DLD1 (cell line): ENCODE measurements around the gene GP1BB.
"Not testable (repeated sequence)": the region's sequence is repeated elsewhere in the genome, so short reads cannot be mapped to it uniquely, and the experiment has no call there.

Experiments used
- in situ Hi-C: cut with HindIII; loops from 2 replicates; pipeline ENCODE4 v1.10.0; 2017; ENCODE audit warnings: low sequenced_read_pairs

The GP1BB gene

DNA sequence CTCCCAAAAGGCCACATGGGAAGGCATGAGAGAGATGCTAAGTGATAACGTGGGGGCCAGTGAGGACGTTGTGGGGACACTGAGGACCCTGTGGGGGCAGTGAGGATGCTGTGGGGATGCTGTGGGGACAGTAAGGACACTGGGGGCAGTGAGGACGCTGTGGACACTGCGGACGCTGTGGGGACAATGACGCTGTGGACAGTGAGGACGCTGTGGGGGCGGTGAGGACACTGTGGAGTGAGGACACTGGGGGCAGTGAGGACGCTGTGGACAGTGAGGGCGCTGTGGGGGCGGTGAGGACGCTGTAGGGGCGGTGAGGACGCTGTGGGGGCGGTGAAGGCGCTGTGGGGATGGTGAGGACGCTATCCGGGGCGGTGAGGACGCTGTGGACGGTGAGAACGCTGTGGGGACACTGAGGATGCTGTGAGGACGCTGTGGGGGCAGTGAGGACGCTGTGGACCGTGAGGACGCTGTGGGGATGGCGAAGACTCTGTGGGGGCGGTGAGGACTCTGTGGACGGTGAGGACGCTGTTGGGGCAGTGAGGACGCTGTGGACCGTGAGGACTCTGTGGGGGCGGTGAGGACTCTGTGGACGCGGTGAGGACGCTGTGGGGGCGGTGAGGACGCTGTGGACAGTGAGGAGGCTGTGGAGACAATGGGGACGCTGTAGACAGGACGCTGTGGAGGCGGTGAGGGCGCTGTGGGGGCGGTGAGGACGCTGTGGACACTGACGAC is 1.8 kb downstream of the GP1BB start:
- in situ Hi-C loops = no loop called here

DNA sequence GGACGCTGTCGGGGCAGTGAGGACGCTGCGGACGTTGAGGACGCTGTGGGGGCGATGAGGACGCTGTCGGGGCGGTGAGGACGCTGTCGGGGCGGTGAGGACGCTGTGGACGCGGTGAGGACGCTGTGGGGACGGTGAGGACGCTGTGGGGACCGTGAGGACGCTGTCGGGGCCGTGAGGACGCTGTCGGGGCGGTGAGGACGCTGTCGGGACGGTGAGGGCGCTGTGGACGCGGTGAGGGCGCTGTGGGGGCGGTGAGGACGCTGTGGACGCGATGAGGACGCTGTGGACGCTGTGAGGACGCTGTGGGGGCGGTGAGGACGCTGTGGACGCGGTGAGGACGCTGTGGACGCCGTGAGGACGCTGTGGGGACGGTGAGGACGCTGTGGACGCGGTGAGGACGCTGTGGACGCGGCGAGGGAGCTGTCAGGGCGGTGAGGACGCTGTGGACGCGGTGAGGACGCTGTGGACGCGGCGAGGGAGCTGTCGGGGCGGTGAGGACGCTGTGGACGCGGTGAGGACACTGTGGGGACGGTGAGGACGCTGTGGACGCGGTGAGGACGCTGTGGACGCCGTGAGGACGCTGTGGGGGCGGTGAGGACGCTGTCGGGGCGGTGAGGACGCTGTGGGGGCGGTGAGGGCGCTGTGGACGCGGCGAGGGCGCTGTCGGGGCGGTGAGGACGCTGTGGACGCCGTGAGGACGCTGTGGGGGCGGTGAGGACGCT is 2.9 kb downstream of the GP1BB start:
- in situ Hi-C loops = not testable (repeated sequence)

DNA sequence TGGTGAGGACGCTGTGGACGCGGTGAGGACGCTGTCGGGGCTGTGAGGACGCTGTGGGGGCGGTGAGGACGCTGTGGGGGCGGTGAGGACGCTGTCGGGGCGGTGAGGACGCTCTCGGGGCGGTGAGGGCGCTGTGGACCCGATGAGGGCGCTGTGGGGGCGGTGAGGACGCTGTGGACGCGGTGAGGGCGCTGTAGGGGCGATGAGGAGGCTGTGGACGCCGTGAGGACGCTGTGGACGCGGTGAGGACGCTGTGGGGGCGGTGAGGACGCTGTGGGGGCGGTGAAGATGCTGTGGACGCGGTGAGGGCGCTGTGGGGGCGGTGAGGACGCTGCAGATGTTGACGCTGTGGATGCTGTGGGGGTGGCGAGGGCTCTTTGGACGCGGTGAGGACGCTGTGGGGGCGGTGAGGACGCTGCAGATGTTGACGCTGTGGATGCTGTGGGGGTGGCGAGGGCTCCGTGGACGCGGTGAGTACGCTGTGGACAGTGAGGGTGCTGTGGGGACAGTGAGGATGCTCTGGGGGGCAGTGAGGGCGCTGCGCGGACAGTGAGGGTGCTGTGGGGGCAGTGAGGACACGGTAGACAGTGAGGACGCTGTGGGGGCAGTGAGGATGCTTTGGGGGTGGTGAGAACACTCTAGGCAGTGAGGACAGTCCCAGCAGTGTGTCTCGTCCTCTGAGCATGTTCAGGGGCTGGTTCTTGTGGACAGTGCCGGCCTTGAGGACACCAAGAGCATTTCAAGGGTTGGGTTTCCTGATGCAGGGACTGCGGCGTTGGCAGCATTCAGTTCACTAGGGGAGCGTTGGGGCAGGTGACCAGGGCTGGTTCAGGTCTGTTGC is 4.2 kb downstream of the GP1BB start:
- in situ Hi-C loops = no loop called here

DNA sequence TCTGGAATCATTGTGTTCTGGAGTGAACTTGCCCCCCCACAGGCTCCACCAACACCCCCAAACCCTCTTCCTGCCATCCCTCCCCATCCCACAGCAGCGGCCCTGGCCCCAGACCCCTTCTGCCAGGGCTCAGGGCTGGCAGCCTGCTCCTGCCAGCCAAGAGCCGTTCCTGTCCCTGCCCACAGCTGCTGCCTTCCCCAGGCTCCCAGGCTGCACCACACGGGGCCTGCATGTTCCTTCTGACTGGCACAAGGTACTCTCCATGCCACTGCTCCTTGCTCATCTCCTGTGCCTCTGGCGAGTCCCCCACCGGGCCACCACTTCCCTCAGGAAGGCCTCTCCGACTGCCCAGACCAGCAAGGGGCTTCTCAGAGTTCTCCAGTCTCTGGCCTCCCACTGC is 4.9 kb downstream of the GP1BB start:
- in situ Hi-C loops = no loop called here

DNA sequence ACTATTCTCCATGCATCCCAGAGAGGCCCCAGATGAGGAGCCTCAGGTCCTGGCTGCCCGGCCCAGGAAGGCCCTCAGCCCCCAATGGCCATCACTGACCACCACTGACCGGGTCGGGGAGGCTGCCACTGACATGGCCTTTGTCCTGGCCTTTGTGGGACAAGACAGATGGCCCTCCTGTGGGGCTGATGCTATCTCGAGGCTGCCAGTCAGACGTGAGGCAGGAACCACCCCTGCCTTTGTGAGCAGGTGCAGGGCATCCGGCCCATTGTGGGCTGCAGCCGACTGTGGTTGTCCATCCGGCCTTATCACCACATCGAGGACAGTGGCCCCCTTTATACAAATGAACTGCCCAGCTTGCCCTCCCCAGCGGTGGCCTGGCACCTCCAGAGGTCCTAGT is 5.5 kb downstream of the GP1BB start:
- in situ Hi-C loops = no loop called here

DNA sequence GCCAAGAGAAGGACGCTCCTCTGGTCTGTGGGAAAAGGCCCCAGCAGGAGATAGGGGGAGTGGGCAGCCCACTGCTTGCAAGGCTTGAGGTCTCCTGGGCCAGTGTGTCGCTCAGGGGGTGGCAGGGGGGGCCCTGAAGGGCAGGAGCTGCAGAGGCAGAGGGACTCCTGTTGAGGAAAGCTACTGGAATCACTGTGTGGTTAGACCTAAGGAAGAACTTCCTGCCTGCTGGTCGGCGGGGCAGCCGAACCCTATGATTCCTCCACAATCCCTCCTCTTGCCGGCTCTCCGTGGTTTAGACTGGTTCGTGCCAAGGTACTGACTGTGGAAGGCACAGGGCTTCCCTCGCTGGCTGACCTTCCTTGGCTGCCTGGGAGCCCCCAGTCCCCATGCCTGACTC is 6.2 kb downstream of the GP1BB start:
- in situ Hi-C loops = no loop called here

DNA sequence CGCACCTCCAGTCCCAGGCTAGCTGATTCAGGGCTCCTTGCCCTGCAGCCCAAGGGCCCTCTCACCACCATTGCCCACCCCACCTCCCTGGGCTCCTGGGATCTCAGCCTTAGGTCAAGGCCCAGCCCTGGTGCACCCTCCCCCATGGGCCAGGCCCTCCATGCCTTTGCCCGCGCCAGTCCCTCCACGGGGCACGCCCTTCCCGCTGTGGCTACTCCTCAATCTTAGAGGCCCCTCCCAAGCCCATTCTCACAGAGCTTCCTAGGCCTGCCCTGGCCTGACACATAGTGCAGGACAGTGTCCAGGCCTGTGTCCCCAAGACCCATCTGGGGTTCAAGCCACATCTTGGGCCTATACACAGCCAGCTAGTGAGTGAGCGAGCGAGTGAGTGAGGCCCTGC is 6.9 kb downstream of the GP1BB start:
- in situ Hi-C loops = no loop called here

DNA sequence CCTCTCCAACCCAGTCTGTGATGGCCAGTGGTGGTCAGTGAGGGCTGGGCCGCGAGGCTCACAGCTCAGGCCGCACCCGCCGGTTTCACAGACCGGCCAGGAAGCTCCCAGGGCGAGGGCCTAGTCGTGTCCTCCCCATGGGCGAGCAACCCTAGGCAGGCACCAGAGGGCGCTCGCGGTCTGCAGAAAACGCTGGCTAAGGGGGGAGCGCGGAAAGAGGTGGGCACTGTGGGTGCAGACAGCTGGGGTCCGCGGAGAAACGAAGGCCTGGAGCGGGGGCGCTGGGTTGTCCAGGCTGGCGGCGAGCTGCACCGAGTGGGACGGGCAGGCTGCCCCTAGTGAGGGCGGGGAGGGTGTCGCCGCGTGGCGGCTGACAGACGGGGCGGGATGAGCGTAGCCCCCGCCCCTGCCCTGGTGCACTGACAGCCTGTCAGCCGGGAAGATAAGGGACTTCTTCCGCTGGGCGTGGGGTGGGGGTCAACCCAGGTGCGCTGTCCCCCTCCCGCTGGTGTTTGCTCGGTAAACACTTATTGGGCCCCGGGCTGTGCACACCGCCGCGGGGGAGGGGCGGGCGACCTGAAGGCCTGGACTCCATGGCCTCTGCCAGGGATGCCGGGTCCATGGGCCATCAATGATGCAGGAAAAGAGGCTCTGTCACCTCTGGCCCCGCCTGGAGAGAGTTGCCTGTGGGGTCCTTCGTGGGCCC is 7.5 kb downstream of the GP1BB start:
- in situ Hi-C loops = no loop called here

DNA sequence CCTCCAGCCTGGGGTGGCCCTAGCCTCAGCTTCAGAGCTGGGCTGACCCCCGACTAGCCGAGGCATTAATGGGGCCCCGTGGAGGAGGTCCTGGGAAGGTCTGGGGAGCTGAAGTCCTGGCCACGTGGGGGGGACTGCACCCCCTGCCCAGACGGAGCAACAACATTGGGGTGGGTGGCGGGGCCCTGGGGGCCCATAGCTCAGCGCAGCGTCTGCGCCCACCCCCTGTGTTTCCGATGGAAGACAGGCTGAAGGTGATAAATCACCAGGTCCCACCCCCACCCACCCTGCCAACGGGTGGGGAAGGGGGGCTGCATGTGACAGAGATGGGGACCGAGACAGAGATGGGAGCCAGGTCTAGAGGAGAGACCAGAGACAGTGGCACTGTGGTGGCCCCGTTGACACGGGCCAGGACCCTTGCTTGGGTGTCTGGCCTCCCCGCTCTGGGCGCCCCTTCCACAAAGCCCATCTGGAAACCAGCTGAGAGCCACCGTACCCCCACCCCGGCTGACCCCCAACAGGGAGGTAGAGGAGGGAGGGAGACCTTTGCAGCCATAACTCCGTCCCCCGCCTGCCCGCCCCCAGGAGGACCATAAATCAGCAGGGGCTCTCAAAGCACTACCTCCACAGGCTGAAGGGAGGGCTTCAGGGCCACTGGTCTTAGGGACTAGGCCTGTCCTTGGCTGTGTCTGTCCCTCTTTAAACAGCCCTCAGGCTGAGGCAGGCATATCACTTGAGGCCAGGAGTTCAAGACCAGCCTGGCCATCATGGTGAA is 8.2 kb downstream of the GP1BB start:
- in situ Hi-C loops = no loop called here

DNA sequence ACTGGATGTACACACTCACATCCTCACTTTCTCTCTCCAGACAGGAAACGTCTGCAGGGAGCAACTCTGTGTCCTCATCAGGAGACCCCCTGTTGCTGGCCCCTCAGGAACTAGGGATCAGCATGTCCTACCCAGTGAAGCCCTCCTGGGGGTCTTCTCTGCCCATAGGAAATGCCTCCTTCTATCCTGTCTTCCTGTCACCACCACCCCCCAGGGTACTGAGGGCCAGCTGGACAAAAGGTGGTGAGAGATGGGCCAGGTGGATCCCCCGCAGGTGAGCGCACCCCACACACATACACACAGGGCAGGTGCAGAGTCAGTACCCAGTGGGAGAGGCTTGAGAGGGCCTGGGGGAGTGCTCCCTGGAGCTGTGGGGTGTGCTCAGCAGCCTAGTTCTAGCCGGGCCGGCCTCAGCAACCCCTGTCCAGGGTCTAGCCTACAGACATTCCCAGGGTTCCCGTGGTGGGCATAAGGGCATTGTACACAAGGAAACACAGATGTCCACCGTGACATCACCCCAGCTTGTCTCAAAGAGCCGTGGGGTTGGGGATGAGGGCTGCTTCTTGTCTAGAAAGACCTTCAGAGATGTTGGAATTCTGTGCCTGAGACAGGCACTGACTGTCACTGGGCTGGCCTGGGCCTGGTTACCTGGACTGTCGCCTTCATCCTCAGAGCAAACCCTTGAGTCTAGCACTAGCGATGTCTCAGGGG is 9.2 kb downstream of the GP1BB start:
- in situ Hi-C loops = no loop called here

DNA sequence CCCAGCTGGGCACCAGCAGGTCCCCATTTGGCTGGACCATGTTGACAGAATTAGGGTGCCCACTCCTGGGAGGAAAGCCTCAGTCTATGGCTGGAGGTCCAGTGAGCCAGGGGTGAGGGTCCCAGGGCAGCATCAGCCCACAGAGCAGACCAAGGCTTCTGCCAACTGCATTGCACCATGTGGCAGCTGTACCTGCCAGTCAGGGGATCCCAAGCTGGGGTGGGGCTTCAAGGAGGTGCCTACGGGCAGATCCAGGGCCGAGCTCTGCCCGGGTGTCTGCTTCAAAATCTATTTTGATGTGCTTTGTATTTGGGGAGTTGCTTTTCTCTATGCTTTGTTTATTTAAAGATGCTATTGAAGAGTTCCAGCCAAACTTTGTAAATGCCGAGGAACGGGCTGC is 10.4 kb downstream of the GP1BB start:
- in situ Hi-C loops = no loop called here

DNA sequence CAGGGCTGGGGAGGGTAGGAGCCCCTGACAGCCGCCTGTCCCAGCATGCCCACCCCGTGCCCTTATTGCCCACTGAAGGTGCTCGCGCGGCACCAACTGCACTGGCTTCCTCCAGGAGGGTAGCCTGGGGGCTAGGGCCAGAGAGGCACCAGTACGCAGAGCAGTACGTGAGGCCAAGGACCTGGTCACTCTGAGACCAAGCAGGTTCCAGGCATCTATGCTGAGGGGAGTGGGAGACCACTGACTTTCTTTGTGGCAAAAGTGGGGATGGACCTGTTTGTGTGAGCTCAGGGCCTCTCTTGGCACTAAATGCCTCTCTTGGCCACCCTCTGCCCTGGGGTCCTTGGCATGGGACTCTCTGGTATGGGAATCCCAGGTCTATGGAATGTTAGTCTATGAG is 10.8 kb downstream of the GP1BB start:
- in situ Hi-C loops = no loop called here

DNA sequence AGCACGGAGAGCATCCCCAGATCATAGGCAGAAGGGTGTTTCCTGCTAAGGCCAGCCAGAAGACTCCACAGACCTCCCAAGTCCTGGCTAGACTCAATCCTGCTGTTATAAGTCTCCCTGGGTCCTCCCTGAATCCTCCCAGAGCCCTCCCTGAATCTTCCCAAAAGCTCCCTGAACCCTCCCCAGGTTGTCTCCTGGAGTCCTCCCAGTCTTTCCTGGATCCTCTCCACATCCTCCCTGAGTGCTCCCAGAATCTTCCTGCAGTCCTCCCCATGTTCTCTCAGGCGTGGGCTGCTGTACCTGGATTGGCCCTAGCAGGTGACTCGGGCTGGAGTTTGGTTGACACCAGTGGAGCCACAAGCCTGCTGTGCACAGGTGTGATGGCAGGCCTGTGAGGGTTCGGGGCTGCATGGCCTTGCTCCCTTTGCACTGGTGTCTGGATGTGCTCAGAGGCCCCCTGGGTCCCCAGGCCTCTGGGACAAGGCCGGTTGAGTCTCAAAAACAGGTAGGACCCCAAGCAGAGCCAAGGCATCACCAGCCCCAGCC is 11.6 kb downstream of the GP1BB start:
- in situ Hi-C loops = no loop called here

DNA sequence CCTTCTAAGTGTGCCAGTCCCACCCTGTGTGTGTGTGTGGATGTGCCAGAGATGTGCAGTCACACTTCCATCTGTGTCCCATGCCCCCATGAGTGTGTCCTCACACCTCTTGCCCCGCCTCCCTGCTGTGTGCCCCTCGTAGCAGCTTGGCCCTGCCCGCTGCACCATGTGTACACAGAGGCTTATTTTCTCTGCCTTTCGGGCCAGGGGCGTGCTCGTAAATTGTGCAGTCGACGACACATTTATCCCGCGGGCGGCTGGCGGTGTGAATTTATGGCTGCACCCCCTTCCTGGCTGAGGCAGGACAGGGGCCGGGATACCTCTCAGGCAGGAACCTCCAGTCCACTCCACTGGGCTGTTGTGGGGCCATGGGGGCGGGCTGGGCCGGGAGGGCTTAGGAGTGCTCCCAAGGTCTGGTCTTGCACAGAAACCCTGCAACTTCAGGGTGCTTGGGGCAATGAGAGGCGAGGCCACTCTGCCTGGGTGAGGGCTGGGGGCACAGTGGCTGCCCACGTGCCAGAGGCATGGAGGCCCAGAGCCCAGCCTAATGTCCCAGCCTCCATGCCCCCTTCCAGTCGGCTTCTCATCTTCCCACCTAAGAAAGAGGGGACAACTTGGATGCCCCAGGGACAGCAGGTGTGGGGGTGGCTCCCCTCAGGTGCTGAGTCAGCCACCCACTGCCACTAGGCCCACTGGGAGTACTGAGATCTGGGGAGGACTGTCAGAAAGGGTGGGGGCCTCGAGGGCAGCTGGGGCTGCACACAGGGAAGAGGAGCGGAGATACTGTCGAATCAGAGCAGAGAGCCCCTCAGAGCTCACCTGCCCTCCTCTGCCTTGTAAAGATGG is 12.5 kb downstream of the GP1BB start:
- in situ Hi-C loops = no loop called here

DNA sequence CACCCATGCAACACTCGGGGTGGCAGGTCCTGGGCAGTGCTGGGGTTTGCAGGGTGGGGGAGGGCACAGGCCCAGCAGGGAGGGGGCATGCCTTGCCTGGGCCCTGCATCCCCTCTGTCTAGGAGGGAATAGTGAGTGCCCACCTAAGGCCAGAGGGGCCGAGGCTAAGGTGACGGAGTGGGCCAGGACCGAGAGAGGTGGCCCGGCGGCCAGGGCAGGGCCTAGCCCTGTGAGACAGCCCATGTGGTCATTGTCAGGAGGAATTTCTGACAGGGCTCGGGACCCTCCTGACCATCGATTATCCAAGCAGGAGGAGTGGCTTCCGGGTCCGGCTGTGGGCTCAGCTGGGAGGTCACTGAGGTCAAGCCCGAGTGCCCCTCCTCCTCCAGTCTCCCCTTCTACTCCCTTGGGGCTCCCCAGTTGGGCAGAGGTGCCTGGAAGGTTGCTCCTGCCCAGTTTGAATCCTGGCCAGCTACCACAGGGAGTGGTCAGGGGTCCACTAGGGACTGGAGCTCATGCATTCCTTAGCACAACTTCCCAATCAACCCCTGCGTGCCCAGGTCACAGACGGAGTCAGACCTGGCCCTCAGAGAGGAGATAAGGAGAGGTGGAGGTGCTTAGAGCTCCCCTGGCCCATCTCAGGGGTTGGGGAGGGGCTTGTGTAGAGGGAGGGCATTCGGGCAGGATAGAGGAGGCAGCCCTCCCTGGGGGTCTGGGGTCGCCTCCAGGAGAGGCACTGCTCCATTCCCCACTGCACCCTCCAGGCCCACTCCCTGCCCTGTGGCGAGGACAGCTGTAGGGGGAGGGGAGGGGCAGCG is 14.7 kb downstream of the GP1BB start:
- in situ Hi-C loops = no loop called here

DNA sequence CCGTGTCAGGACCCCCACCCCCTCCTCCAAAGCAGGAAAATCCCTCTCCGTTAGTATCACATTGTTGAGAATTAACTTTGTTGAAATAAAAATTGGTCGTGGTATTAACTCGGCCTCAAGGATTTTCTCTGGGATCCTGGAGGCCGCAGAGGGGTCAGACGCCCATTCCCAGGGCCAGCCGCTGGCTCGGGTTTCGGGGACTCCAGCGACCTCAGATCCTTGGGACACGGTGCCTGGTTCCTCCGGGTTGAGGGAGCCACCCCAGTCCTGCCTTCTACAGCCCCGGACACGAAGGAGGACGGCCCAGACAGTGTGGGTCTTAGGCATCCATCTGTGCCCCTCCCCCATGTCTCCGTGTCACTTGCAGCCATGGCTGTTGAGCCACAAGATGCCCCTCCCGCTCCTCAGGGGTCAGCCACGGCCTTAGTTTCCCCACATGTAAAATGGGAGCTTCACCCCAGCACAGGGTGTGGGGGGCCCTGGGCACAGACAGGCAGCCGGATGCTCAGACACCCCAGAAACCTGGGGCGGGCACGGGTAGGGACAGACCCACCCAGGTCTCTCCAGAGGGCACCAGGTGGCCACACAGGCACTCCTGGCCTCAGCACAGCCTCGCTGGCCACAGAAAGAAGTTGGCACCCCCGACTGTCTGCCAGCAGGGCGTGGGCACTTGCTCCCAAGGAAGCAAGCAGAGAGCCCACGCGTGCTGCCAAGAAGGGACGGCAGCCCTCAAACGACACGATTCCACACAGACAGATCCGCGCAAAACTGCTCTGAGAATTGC is 15.5 kb downstream of the GP1BB start:
- in situ Hi-C loops = no loop called here

DNA sequence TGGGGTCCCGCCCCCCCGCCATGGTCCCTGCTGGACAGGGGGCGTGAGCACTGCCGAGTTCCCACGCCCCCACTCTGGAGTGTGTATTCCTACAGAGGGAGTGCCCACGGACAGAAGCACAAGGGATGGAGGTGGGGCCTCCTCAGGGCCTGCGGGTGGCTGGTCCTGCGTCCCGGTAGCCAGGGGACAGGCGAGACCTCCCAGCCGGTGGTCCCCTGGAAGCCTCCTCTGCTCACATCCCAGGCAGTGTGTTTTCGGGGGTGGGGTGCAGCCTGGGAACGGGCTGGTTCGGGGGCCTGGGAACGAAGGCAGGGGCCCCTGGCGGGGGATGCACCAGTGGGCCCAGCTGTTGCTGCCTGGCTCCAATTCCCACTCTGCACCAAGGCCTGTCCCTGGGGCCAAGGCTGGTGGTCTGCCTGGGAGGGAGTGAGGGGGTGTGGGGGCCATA is 16.1 kb downstream of the GP1BB start:
- in situ Hi-C loops = no loop called here
